IPS-11a (cell line): ENCODE data around the gene CCDC149.

Experiments
- H3K4me3 ChIP-seq: one replicate; pipeline ENCODE4 v1.5.1; 2013; ENCODE audit warnings: low read depth, low read length, control low read depth

Gene CCDC149

GRCh38 chr4:24805566-24805965 is 107.3 kb downstream of the CCDC149 start:
- H3K4me3 ChIP-seq: no peak overlapping the region

- H3K4me3 ChIP-seq: no peak overlapping the region
Measured at GRCh38 chr4:24805067-24805466, 107.8 kb downstream of the CCDC149 start.

- H3K4me3 ChIP-seq: no peak overlapping the region
Measured at GRCh38 chr4:24802648-24803047, 110.2 kb downstream of the CCDC149 start.

GRCh38 chr4:24801136-24801855 is 111.5 kb downstream of the CCDC149 start:
- H3K4me3 ChIP-seq: no peak overlapping the region

GRCh38 chr4:24800325-24800895 is 112.4 kb downstream of the CCDC149 start:
- peak overlapping the region; percentile 4 for H3K4me3 ChIP-seq

GRCh38 chr4:24799544-24800324 is 113.1 kb downstream of the CCDC149 start:
- peak overlapping the region; percentile 13 for H3K4me3 ChIP-seq

- no peak overlapping the region for H3K4me3 ChIP-seq
Measured at GRCh38 chr4:24799196-24799543, 113.7 kb downstream of the CCDC149 start.

GRCh38 chr4:24798036-24798610 is 114.7 kb downstream of the CCDC149 start:
- no peak overlapping the region for H3K4me3 ChIP-seq

GRCh38 chr4:24796620-24797019 is 116.2 kb downstream of the CCDC149 start:
- H3K4me3 ChIP-seq: no peak overlapping the region

GRCh38 chr4:24795666-24796381 is 117.0 kb downstream of the CCDC149 start:
- H3K4me3 ChIP-seq: peak overlapping the region; percentile 24

- H3K4me3 ChIP-seq: peak within 1 kb of the TSS; percentile 24
Measured at GRCh38 chr4:24794916-24795665, 117.8 kb downstream of the CCDC149 start, which contains the start of gene SOD3. Gene SOD3 (plus strand): TSS chr4:24795573. CDS start chr4:24799522, 3,949 bp downstream.

GRCh38 chr4:24794480-24794879 is 118.4 kb downstream of the CCDC149 start:
- H3K4me3 ChIP-seq: no peak overlapping the region

GRCh38 chr4:24794051-24794450 is 118.8 kb downstream of the CCDC149 start:
- no peak overlapping the region for H3K4me3 ChIP-seq

GRCh38 chr4:24793219-24794005 is 119.4 kb downstream of the CCDC149 start:
- H3K4me3 ChIP-seq: no peak overlapping the region

GRCh38 chr4:24792552-24792951 is 120.3 kb downstream of the CCDC149 start:
- H3K4me3 ChIP-seq: no peak overlapping the region

GRCh38 chr4:24791043-24791442 is 121.8 kb downstream of the CCDC149 start:
- no peak overlapping the region for H3K4me3 ChIP-seq

- H3K4me3 ChIP-seq: no peak overlapping the region
Measured at GRCh38 chr4:24783506-24783905, 129.3 kb downstream of the CCDC149 start.

GRCh38 chr4:24781999-24782745 is 130.7 kb downstream of the CCDC149 start:
- H3K4me3 ChIP-seq: no peak overlapping the region
